NB4 (cell line): Measurements from ENCODE around the gene DECR2.

Experiments
- DNase-seq: peaks from one replicate; pipeline ENCODE4 v3.0.0; 2010; ENCODE audit warnings: low read depth
- H3K4me3 ChIP-seq: one replicate; pipeline ENCODE4 v1.5.1; 2011; ENCODE audit warnings: mild to moderate bottlenecking, low read depth, low read length, moderate library complexity
- MYC ChIP-seq: IDR thresholded peaks from 2 replicates; pipeline ENCODE4 v1.6.1; 2011; ENCODE audit warnings: low read depth, low read length
- POLR2A ChIP-seq: IDR thresholded peaks from 2 replicates; pipeline ENCODE4 v1.6.1; 2011; ENCODE audit warnings: mild to moderate bottlenecking; ENCODE audit not compliant: insufficient read length; ENCODE audit errors: extremely low read depth
- TF ChIP-seq, protein P1 (sequence below): IDR thresholded peaks from 2 replicates; pipeline ENCODE4 v1.6.1; 2011; ENCODE audit warnings: low read depth, low read length
- TF ChIP-seq, protein P2 (sequence below): IDR thresholded peaks from one replicate; pipeline ENCODE4 v1.5.1; 2012; ENCODE audit warnings: low read depth, low read length

DECR2 gene

DNA sequence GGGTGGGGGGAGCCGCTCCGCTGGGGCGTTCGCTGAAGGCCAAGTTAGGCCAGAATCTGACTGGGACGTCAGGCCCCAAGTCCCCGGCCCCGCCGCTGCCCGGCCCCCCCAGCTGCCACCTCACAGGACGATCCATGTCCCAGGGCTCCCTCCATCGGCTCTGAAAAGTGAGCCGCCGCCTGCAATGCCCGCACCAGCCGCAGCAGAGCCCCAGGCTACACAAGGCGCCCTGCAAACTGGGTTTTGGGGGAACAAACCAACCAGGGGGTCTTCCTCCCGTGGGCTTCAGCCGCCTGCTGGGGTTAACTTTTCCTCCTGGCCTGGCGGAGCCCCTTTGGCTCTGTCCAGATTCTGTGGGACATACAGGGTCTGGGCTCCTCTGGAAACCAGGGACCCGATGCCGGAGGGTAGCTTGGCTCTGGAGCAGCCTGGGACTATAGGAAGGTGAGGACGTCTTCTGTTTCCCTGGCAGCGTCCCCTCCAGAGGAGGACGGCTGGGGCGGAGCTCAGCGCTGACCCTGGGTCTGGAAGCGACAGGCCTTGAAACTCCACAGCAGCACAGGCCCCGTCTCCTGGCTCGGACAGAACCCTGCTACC lies 3.9 kb upstream of the DECR2 start:
- no peak for DNase-seq
- TF ChIP-seq POLR2A (no peak), MYC (no peak)
- TF ChIP-seq, protein P1, sequence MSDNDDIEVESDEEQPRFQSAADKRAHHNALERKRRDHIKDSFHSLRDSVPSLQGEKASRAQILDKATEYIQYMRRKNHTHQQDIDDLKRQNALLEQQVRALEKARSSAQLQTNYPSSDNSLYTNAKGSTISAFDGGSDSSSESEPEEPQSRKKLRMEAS: no peak
- TF ChIP-seq, protein P2, sequence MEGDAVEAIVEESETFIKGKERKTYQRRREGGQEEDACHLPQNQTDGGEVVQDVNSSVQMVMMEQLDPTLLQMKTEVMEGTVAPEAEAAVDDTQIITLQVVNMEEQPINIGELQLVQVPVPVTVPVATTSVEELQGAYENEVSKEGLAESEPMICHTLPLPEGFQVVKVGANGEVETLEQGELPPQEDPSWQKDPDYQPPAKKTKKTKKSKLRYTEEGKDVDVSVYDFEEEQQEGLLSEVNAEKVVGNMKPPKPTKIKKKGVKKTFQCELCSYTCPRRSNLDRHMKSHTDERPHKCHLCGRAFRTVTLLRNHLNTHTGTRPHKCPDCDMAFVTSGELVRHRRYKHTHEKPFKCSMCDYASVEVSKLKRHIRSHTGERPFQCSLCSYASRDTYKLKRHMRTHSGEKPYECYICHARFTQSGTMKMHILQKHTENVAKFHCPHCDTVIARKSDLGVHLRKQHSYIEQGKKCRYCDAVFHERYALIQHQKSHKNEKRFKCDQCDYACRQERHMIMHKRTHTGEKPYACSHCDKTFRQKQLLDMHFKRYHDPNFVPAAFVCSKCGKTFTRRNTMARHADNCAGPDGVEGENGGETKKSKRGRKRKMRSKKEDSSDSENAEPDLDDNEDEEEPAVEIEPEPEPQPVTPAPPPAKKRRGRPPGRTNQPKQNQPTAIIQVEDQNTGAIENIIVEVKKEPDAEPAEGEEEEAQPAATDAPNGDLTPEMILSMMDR: no peak
- H3K4me3 ChIP-seq: no peak overlapping the region

DNA sequence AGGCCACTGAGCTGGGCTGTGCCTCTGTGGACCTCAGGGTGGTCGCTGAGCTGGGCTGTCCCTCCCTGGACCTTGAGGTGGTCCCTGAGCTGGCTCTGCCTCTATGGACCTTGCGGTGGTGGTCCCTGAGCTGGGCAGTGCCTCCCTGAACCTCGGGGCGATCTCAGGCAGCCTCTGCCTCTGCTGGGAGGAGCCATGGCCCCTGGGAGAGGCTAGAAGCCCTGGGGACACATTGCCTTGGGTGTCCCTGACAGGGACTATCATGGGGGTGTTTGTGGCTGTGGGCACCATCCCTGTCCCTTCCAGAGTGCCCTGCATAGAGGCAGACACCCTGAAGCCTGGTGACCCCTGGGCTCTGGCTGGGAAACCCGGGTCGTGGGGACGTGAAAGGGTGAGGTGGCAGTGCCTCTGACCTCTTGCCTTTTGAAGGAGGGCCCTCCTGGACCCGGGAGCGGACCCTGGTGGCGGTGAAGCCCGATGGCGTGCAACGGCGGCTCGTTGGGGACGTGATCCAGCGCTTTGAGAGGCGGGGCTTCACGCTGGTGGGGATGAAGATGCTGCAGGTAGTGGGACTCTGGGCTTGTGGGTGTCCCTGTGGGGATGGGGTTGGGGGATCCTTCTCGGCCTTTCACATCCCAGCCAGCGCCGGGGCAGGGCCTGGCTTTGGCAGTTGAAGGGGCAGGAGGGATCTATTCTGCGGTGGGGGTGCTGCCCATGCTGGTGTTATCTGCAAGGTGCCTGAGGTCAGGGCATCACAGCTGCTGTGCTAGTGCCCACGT lies 2.9 kb upstream of the DECR2 start:
- DNase-seq: no peak
- no peak overlapping the region for H3K4me3 ChIP-seq
- TF ChIP-seq POLR2A (no peak), MYC (no peak)
- TF ChIP-seq, protein P1: no peak
- TF ChIP-seq, protein P2: no peak

DNA sequence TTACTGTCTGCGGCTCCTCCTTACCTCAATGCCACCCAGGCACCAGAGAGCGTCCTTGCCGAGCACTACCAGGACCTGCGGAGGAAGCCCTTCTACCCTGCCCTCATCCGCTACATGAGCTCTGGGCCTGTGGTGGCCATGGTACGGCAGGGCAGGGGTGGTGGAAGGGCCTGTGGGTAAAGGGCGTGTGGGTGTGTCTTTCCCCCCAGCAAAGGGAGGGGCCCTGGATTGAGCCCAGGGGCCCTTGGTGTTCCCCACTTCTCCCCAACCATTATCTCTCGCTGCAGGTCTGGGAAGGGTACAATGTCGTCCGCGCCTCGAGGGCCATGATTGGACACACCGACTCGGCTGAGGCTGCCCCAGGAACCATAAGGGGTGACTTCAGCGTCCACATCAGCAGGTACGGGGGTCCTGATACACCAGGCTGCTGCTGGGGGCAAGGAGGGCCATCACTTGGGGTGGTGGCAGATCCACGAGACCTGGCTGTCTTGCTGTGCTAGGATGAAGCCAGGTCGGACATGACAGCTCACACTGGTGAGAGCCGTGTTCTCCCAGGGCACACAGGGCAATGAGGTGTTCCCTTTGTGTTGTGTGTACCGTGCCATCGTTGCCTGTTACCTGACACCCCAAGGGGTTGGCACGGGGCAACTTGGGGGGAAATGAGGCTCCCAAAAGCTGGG lies 2.2 kb upstream of the DECR2 start:
- H3K4me3 ChIP-seq: no peak overlapping the region
- TF ChIP-seq, protein P2: no peak
- TF ChIP-seq, protein P1: no peak
- TF ChIP-seq POLR2A (no peak), MYC (no peak)
- no peak for DNase-seq

DNA sequence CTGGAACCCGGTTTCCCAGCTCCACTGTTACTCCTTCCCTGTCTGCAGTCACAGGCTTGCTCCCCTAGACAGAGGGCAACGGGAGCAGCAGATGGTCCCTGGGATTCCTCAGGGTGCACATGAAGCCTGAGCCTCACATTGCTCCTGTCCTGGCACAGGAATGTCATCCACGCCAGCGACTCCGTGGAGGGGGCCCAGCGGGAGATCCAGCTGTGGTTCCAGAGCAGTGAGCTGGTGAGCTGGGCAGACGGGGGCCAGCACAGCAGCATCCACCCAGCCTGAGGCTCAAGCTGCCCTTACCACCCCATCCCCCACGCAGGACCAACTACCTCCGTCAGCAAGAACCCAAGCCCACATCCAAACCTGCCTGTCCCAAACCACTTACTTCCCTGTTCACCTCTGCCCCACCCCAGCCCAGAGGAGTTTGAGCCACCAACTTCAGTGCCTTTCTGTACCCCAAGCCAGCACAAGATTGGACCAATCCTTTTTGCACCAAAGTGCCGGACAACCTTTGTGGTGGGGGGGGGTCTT lies 1.6 kb upstream of the DECR2 start:
- TF ChIP-seq, protein P1: no peak
- no peak for TF ChIP-seq POLR2A
- TF ChIP-seq MYC: no peak
- TF ChIP-seq, protein P2: no peak
- peak overlapping the region; percentile 64 for H3K4me3 ChIP-seq
- DNase-seq: no peak

DNA sequence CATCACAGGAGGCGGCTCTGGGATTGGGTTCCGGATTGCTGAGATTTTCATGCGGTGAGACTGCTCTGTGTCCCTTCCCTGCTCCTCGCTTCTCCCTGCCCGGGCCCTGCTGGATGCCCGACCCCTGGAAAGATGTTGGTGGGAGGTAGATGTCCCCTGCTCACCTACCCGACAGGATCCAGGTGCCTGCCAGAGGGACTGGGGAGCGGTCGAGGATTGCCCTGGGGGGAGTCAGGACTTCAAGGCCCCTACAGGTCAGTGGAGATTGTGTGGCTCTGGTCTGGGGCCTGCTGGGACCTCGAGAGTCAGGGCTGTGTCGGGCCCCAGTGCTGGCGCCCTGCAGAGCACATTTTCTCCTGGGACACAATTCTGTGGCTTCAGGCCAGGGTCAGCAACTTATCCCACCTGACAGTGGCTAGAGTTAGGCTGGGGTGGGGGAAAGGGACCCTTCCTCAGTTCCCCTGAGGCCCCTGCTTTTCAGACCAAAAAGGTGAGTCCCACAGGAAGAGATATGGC lies 3.3 kb downstream of the DECR2 start:
- DNase-seq: no peak
- H3K4me3 ChIP-seq: no peak overlapping the region
- TF ChIP-seq MYC (no peak), POLR2A (no peak)
- TF ChIP-seq, protein P2: no peak
- TF ChIP-seq, protein P1: no peak
